ENCODE results near the gene SCN2A. TPM values are rescaled to one million over a fixed set of nuclear protein-coding genes. Genes with fewer than 3 reads are reported as not detected.

The SCN2A gene
- total RNA-seq, 6 experiments from 2014 or later: 0.14 to 0.94 (median 0.67) TPM

- TF ChIP-seq CTCF (IDR thresholded peaks at IDR 0.05): no peak
- H3K36me3 Mint-ChIP-seq (ENCODE audit: low read depth): no peaks in the 10 kb centered on the region
- H3K9me3 Mint-ChIP-seq: no peaks in the 10 kb centered on the region
- H3K4me3 Mint-ChIP-seq: no peak overlapping the region
- no peak for DNase-seq
- no peaks in the 10 kb centered on the region for H3K27me3 Mint-ChIP-seq (ENCODE audit: insufficient read depth)
- no peaks in the 10 kb centered on the region for H3K4me1 Mint-ChIP-seq (ENCODE audit: low read depth)
- H3K27ac Mint-ChIP-seq: no peak overlapping the region
These were observed 919 bp upstream of the SCN2A start for GRCh38 chr2:165238295-165238694.

- H3K9me3 Mint-ChIP-seq: no peaks in the 10 kb centered on the region
- no peak for TF ChIP-seq CTCF (IDR thresholded peaks at IDR 0.05)
- no peak overlapping the region for H3K27ac Mint-ChIP-seq
- no peak overlapping the region for H3K4me3 Mint-ChIP-seq
- no peaks in the 10 kb centered on the region for H3K36me3 Mint-ChIP-seq (ENCODE audit: low read depth)
- no peak for DNase-seq
- no peaks in the 10 kb centered on the region for H3K4me1 Mint-ChIP-seq (ENCODE audit: low read depth)
- H3K27me3 Mint-ChIP-seq (ENCODE audit: insufficient read depth): no peaks in the 10 kb centered on the region
These were observed 772 bp downstream of the SCN2A start for GRCh38 chr2:165239856-165240515.

GRCh38 chr2:165240916-165241315, 1.7 kb downstream of the SCN2A start:
- no peaks in the 10 kb centered on the region for H3K36me3 Mint-ChIP-seq (ENCODE audit: low read depth)
- no peaks in the 10 kb centered on the region for H3K27me3 Mint-ChIP-seq (ENCODE audit: insufficient read depth)
- H3K4me3 Mint-ChIP-seq: no peak overlapping the region
- H3K9me3 Mint-ChIP-seq: no peaks in the 10 kb centered on the region
- no peaks in the 10 kb centered on the region for H3K4me1 Mint-ChIP-seq (ENCODE audit: low read depth)
- DNase-seq: no peak
- no peak for TF ChIP-seq CTCF (IDR thresholded peaks at IDR 0.05)
- no peak overlapping the region for H3K27ac Mint-ChIP-seq

GRCh38 chr2:165245081-165245793, 6.0 kb downstream of the SCN2A start:
- Mint-ChIP-seq H3K4me3 (no peak overlapping the region), H3K9me3 (no peaks in the 10 kb centered on the region), H3K27ac (no peak overlapping the region), H3K27me3 (ENCODE audit: insufficient read depth) (no peaks in the 10 kb centered on the region), H3K4me1 (ENCODE audit: low read depth) (no peaks in the 10 kb centered on the region), H3K36me3 (ENCODE audit: low read depth) (no peaks in the 10 kb centered on the region)
- no peak for TF ChIP-seq CTCF (IDR thresholded peaks at IDR 0.05)
- DNase-seq: no peak

- Mint-ChIP-seq H3K36me3 (ENCODE audit: low read depth) (no peaks in the 10 kb centered on the region), H3K4me3 (no peak overlapping the region), H3K9me3 (no peaks in the 10 kb centered on the region; the same call in 1 of the 2 replicates)
These were observed 9.0 kb downstream of the SCN2A start for GRCh38 chr2:165248238-165248637.

More at GRCh38 chr2:165248238-165248637, 9.0 kb downstream of the SCN2A start:
- DNase-seq: no peak
- Mint-ChIP-seq H3K4me1 (ENCODE audit: low read depth) (no peaks in the 10 kb centered on the region), H3K27ac (no peak overlapping the region), H3K27me3 (ENCODE audit: insufficient read depth) (no peaks in the 10 kb centered on the region; the same call in 1 of the 2 replicates)
- TF ChIP-seq CTCF (IDR thresholded peaks at IDR 0.05): no peak
